ENCODE results near the gene UGT1A7.

DNA sequence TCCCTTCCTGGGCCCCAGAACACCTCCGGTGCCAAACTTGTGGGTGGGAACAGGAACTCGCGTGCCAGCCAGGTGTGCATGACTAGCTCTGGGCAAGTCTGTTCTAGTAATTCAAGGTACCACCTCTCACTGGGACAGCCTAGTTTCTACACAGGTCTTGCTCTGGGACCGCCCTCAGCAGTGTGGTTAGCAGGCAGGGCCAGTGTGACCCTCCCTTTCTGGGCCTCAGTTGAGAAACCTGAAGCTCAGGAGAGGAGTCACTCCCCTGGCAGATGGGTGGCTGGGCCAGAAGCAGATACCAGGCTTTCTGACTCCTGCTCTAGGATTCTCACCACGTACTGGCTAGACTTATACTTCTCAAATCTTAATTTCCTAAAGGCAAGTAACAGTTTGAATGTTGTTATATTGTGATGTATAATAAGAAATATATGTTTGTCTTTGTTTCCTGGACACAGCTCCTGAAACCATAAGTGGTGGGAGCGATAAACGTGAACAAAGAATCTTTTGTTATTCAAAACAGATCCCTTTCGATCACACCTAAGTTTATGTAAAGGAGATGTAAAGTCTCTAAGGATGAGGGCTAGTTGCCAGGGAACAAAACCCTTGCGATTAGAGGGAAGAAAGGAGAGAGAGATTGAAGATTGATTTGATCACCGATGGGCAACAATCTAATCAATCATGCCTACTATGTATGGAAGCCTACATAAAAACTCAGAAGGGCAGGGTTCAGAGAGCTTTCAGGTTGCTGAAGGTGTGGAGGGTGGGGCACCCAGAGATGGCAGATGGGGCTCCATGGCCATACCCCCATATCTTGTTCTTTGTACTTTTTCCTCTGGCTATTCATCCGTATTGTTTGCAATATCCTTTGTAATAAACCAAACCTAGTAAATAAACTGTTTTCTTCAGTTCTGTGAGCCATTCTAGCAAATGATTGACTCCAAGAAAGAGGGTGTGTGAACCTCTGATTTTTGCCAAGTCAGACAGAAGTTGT is 10.0 kb downstream of the UGT1A7 start:
- TF ChIP-seq POLR2A (IDR thresholded peaks at IDR 0.05): no peak
- TF ChIP-seq, protein P1, sequence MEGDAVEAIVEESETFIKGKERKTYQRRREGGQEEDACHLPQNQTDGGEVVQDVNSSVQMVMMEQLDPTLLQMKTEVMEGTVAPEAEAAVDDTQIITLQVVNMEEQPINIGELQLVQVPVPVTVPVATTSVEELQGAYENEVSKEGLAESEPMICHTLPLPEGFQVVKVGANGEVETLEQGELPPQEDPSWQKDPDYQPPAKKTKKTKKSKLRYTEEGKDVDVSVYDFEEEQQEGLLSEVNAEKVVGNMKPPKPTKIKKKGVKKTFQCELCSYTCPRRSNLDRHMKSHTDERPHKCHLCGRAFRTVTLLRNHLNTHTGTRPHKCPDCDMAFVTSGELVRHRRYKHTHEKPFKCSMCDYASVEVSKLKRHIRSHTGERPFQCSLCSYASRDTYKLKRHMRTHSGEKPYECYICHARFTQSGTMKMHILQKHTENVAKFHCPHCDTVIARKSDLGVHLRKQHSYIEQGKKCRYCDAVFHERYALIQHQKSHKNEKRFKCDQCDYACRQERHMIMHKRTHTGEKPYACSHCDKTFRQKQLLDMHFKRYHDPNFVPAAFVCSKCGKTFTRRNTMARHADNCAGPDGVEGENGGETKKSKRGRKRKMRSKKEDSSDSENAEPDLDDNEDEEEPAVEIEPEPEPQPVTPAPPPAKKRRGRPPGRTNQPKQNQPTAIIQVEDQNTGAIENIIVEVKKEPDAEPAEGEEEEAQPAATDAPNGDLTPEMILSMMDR (IDR thresholded peaks at IDR 0.05): no peak

All from testis (tissue), 2 donors.